Inflammatory macrophage treated with lipopolysaccharide for 4 hours (primary cell): ENCODE results near the gene CSNK1G2.
A peak's percentile ranks its signal among the peaks of the same experiment; 100 is the strongest.

Source experiments
- DNase-seq: peaks from one replicate; pipeline ENCODE4 v3.0.0-alpha.2; 2020

CSNK1G2 gene

DNA sequence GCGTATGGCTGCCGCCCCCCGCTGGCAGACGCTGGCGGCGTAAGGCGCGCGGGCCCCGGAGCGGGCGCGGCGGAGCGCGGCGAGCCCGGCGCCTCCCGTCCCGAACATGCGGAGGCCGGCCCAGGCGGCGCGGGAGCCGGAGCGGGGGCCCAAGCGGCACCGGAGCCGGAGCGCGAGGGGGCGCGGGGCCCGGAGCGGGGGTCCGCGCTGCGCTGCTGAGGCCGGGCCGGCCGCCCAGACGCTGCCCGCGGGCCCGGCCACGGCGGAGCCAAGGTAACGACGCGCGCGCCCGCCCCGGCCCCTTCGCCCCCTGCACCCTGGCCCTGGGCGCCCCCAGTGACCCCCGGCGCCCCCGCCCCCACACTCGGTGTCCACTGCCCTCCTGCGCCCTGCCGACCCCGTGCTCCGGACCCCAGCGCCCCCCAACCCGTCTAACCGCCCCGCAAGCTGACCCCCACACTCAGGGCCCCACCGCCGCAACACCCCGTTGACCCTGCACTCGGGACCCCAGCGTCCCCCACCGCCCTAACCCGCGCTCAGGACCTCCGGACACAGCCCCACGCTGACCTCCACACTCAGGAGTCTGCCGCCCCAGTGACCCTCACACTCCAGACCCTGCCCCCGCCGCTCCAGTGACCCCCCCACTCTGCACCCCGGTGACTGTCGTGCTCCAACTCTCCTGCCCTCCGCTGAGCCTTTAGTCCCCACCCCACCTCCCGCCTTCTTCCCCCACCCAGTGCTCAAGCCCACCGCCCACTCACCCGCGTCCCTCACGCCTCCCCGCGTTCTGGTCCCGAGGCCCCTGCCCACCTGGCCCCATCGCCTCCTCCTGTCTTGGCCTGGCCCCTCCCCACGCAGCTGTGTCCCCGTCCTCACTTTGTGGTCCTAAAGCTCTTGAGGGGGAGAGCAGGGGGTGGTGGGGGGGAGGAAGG, at the start of gene CSNK1G2:
Gene CSNK1G2 (plus strand): TSS at position 27 of the 932 bp plus-strand sequence. CDS start 28,601 bp downstream, outside the sequence.
- DNase-seq, result no peak

GRCh38 chr19:1893791-1894190, 47.2 kb upstream of the CSNK1G2 start:
- DNase-seq, result no peak

DNA sequence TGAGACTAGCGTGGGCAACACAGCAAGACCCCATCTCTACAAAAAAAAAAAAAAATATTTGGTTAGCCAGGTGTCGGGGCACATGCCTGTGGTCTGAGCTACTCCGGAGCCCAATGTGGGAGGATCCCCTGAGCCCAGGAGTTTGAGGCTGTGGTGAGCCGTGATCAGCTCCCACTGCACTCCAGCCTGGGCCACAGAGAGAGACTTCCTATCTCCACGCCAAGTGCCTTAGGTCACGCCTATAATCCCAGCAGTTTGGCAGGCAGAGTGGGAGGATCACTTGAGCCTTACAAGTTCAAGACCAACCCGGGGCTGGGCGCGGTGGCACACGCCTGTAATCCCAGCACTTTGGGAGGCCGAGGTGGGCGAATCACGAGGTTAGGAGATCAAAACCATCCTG, 44.5 kb upstream of the CSNK1G2 start:
- DNase-seq, result peak; percentile 30

- peak; percentile 99 for DNase-seq
Observed at GRCh38 chr19:1901940-1902404, 39.0 kb upstream of the CSNK1G2 start.

- DNase-seq, result no peak
Observed at GRCh38 chr19:1902923-1903322, 38.0 kb upstream of the CSNK1G2 start.

GRCh38 chr19:1904860-1905109, 36.2 kb upstream of the CSNK1G2 start:
- DNase-seq, result no peak

GRCh38 chr19:1905110-1905862, 35.7 kb upstream of the CSNK1G2 start, which contains the start of the genes ADAT3 and SCAMP4:
ADAT3 (plus strand) TSS chr19:1905399; CDS start chr19:1912048, 6,649 bp downstream.
SCAMP4 (plus strand) TSS chr19:1905399; CDS start chr19:1915020, 9,621 bp downstream.
- DNase-seq, result peak; percentile 98

DNA sequence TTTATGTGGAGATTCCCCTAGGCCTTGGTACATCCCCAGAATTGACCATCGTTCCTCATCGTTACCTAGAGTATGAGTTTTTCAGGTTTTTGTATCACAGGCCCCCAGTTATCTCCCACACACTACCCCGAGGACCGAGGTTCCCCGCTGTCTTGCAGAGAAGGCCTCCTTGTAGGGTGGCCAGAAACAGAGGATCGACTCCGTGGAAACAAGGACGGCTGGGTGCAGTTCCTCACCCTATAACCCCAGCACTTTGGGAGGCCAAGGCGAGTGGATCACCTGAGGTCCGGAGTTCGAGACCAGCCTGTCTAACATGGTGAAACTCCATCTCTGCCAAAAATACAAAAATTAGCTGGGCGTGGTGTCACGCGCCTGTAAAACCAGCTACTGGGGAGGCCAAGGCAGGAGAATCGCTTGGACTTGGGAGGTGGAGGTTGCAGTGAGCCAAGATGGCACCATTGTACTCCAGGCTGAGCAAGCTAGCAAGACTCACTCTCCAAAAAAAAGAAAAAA, 35.1 kb upstream of the CSNK1G2 start:
- no peak for DNase-seq

DNA sequence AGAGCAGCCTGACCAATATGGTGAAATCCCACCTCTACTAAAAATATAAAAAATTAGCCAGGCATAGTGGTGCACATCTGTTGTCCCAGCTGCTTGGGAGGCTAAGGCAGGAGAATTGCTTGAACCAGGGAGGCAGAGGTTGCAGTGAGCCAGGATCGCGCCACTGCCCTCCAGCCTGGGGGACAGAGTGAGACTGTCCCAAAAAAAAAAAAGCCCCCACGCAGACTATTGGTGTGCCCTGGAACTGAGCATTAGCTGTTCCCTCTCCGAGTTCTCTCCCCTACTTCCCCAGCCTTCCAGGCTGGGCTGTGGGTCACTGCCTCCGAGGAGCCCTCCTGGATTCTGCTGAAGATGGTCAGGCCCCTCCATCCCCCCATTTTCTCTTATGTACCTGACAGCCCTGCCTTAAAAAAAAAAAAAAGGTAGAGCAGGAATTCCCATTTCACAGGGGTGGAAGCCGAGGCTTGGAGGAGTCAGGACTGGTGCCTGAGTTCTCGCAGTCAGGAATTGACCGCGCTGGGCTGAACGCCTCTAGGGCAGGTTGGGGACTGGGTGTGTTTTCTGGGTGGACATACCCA, 33.9 kb upstream of the CSNK1G2 start:
- no peak for DNase-seq

- DNase-seq, result no peak
Observed at GRCh38 chr19:1907563-1908363, 33.2 kb upstream of the CSNK1G2 start.

DNA sequence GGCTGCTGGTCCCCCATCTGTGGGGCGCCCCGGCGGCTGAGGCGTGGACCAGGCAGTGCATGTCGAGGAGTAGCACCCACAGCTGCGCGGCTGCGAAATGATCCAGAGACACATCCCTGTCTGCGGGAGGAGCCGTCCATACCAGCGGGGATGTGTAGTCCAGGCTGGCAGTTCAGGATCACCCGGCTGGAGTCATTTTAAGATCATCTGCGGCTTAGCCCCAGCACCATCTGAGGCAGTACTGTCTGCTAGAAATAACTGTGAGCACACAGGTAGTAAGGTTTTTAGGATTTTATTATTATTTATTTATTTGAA, 32.7 kb upstream of the CSNK1G2 start:
- no peak for DNase-seq

DNA sequence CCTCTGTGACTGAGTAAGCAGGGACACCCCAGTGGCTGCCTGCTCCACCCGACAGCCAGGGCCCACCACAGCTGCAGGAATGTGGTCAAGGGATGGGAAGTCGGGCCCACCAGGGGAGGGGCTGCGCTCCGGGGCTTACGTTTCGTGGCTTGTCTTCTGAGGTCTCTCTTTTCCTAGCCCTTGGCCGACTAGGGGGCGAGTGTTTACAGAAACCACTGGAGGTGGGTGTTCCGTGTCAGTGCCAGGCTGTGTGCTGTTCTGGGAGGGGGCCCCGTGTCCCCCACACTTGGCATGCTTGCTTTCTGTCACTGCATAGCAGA, 31.3 kb upstream of the CSNK1G2 start:
- DNase-seq, result no peak

GRCh38 chr19:1910177-1910576, 30.8 kb upstream of the CSNK1G2 start:
- DNase-seq, result no peak

DNA sequence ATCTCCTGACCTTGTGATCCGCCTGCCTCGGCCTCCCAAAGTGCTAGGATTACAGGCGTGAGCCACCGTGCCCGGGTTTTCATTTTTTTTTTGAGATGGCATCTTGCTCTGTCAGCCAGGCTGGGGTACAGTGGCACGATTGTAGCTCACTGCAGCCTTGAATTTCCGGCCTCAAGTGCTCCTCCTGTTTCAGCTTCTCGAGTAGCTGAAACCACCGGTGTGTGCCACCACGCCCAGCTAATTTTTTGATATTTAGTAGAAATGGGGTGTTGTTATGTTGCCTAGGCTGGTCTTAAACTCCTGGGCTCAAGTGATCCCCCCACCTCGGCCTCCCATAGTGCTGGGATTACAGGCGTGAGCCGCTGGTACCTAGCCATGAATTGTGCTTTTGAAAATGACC, 29.9 kb upstream of the CSNK1G2 start:
- no peak for DNase-seq

- no peak for DNase-seq
Observed at GRCh38 chr19:1911995-1912394, 29.0 kb upstream of the CSNK1G2 start.

- no peak for DNase-seq
Observed at GRCh38 chr19:1912760-1913505, 28.0 kb upstream of the CSNK1G2 start.

- no peak for DNase-seq
Observed at GRCh38 chr19:1913781-1914577, 27.0 kb upstream of the CSNK1G2 start.

DNA sequence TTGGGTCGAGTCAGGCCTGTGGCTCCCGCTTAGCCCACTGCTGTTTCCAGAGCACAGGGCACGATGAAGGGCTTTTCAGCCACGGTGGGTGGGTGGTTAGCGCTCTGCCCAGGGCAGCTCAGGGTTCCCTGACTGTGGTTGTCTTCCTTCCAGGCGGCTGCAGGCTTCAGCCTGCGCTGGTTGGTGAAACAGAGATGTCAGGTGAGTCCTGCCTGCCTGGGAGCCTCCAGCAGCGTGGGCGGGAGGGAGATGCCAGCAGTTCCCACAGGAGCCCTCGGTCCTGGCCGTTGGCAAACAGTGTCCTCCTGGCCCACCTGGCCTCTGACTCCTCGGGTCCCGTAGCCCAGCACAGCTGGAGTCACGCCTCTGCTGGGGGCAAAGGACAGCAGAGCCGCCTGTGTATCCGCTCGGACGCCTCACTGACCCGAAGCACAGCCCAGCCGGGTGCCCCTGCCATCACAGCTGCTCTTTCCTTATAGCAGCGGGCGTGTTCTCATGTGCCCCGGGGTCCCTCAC, 26.1 kb upstream of the CSNK1G2 start:
- DNase-seq, result no peak

DNA sequence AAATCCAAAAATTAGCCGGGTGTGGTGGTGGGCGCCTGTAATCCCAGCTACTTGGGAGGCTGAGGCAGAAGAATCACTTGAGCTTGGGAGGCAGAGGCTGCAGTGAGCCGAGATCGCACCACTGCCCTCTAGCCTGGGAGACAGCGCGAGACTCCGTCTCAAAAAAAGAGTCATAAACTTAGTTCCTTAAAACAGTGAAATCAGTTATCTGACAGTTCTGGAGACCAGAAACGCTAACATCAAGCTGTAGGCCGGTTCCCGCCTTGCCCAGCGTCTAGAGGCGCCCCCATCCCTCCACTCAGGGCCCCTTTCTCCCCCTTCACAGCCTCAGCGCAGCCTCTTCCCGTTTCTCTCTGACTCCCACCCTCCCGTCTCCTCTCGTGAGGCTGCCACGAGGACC, 23.8 kb upstream of the CSNK1G2 start:
- DNase-seq, result peak; percentile 7

DNA sequence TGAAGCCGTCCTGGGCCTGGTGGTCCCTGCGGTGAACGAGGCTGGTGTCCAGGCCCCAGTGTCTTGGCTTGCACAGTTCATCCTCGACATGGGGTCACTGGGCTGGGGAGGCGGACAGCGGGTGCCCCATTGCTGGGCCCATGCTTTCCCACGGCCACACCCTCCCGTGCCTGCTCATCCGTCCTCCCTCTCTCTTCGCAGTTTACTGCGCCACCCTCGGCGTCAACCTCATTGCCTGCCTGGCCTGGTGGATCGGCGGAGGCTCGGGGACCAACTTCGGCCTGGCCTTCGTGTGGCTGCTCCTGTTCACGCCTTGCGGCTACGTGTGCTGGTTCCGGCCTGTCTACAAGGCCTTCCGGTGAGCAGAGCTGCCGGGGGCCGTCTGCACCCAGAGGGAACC, 23.0 kb upstream of the CSNK1G2 start:
- no peak for DNase-seq

- DNase-seq, result no peak
Observed at GRCh38 chr19:1918975-1919374, 22.0 kb upstream of the CSNK1G2 start.
